GM10248 (cell line): ENCODE results near the gene MRNIP.

Experiments used
- CTCF ChIA-PET: fragments of 300-600 bp; sonication (Branson Sonifier 250); formaldehyde crosslinking; extraction: SDS; loops from one replicate; lab custom pipeline; 2021; ENCODE audit warnings: antibody characterized with exemption; lab: Yijun Ruan, JAX
- POLR2A ChIA-PET: fragments of 350-650 bp; sonication (Branson Sonifier 250); formaldehyde crosslinking; extraction: SDS; loops from one replicate; lab custom pipeline; 2020; ENCODE audit warnings: antibody characterized with exemption; lab: Yijun Ruan, JAX
- DNase-seq: peaks from one replicate; pipeline ENCODE4 v3.0.0; 2012; ENCODE audit errors: extremely low spot score
- TF ChIP-seq, protein P1 (sequence below): IDR thresholded peaks from 2 replicates; pipeline ENCODE4 v1.5.1; 2012; ENCODE audit warnings: mild to moderate bottlenecking, low read depth; ENCODE audit errors: extremely low read depth, missing control alignments, control extremely low read depth

Gene MRNIP

DNA sequence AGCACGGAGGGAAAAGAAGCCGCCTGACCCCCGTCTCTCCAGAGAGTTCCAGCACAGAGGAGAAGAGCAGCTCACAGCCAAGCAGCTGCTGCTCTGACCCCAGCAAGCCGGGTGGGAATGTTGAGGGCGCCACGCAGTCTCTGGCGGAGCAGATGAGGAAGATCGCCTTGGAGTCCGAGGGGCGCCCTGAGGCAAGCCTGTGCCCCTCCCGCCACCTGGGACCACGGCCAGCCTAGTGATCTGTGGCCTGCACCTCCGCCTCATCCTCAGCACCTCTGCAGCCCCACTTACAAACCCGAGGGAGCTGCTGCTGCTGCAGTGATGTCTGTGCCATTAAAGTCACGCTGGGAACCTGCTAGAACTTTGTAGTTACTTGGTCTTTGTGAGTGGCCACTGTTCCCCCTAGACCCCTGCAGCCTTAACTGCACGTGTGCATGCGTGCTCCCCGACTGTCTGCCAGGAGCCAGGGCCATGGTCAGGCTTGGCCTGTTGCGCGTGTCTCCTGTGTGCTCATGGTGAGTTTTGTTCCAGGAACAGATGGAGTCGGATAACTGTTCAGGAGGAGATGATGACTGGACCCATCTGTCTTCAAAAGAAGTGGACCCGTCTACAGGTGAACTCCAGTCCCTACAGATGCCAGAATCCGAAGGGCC lies 25.4 kb downstream of the MRNIP start:
- no peak for DNase-seq
- POLR2A ChIA-PET: interaction anchor here (0.8 to 3.6 kb wide), 3 partner anchors 11 to 209 kb away, joined by 3 to 13 read pairs (median 3); partner anchors contain the start of gene SQSTM1
- CTCF ChIA-PET: interaction anchor here (1.2 kb wide), 1 partner anchor 11 kb away, joined by 3 read pairs; no protein-coding TSS in a partner anchor
- TF ChIP-seq, protein P1, sequence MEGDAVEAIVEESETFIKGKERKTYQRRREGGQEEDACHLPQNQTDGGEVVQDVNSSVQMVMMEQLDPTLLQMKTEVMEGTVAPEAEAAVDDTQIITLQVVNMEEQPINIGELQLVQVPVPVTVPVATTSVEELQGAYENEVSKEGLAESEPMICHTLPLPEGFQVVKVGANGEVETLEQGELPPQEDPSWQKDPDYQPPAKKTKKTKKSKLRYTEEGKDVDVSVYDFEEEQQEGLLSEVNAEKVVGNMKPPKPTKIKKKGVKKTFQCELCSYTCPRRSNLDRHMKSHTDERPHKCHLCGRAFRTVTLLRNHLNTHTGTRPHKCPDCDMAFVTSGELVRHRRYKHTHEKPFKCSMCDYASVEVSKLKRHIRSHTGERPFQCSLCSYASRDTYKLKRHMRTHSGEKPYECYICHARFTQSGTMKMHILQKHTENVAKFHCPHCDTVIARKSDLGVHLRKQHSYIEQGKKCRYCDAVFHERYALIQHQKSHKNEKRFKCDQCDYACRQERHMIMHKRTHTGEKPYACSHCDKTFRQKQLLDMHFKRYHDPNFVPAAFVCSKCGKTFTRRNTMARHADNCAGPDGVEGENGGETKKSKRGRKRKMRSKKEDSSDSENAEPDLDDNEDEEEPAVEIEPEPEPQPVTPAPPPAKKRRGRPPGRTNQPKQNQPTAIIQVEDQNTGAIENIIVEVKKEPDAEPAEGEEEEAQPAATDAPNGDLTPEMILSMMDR: no peak

DNA sequence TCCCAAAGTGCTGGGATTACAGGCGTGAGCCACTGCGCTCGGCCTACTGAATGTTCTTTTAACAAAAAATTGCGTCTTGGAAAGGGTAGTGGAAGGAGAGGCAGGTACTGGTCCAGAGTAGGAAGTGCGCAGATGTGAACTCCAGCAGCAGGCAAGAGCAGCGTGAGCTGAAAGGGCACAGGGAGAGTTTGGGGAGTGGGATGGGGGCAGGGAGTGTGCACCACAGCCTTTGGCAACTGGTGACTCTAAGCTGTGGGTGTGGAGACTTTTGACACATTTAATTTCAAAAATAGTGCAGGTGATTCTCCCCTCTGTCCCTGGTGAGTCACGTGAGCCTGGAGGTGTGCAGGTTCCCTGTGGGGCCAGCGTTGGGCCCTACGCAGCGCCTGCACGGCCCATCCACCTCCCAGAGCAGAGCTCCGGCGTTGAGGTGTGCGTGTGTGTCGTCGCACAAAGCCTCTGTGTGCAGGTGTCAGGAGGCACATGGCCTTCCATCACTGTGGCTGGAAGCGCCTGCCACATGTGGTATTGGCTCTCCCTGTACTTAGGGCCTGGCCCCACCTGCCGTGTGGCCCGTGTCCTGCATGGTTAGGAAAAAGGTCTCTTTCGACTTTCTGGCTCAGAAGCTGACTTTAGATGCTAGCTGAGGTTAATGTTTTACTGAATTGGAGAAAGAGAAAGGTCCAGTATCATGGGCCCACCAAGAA lies 26.4 kb downstream of the MRNIP start:
- DNase-seq: no peak
- TF ChIP-seq, protein P1: no peak
- ChIA-PET CTCF (interaction anchor here (1.2 to 2.4 kb wide), 2 partner anchors 10 to 30 kb away, joined by 3 to 5 read pairs; no protein-coding TSS in a partner anchor), POLR2A (interaction anchor here (0.8 to 3.6 kb wide), 3 partner anchors 10 to 208 kb away, joined by 3 to 13 read pairs (median 5); partner anchors contain the start of gene SQSTM1)

DNA sequence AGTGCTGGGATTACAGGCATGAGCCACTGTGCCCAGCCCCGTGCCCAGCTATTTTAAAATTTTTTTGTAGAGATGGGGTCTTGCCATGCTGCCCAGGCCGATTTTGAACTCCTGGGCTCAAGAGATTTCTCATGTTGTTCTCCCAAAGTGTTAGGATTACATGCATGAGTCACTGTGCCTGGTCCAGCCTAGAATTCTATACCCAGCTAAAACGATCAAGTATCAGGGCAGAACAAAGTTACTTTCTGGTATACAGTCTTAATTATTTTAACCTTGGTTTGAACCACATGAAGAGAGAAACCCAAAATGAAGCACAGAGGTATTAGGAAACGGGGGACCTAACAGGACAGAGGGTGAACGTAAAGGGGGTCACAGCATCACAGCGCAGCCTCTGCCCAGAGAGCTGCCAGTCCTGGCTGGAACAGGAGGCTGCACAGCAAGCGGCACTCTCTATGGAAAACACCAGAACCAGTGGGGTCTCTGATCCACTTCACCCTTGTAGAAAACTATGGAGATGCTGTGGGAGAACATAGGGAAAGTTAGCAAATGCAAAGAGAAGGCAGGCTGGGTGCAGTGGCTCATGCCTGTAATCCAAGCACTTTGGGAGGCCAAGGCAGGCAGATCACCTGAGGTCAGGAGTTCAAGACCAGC lies 27.7 kb downstream of the MRNIP start:
- POLR2A ChIA-PET: interaction anchor here (1.2 to 3.6 kb wide), 3 partner anchors 9 to 59 kb away, joined by 3 to 13 read pairs (median 5); partner anchors contain the start of gene SQSTM1
- DNase-seq: no peak
- CTCF ChIA-PET: interaction anchor here (2.4 kb wide), 1 partner anchor 29 kb away, joined by 5 read pairs; no protein-coding TSS in a partner anchor
- TF ChIP-seq, protein P1: no peak

DNA sequence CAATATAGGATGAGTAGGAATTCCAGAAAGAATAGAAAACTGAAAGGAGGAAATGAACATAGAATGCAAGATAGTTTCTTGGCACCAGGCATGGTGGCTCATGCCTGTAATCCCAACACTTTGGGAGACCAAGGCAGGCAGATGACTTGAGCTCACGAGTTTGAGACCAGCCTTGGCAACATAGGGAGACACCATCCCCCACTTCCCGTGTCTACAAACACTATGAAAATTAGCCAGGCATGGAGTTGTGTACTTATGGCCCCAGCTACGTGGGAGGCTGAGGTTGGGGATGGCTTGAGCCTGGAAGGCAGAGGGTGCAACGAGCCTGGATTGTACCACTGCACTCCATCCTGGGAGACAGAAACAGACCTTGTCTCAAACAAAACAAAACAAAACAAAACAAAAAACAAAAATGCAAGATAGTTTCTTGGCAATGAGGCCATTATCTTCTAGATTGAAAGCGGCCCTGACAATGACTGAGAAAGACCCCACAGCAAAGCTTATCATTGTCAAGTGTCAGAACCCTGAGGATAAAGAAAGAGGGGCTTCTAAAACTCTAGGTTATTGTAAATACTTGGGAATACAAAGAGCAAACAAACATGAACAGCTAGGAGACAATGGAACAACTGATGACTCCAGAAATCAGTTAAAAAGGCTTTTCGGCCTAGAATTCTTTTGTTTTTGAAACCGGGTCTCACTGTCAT lies 28.7 kb downstream of the MRNIP start:
- TF ChIP-seq, protein P1: no peak
- POLR2A ChIA-PET: interaction anchor here (1.2 to 3.6 kb wide), 3 partner anchors 8 to 10 kb away, joined by 4 to 13 read pairs (median 5); partner anchors contain the start of gene SQSTM1

DNA sequence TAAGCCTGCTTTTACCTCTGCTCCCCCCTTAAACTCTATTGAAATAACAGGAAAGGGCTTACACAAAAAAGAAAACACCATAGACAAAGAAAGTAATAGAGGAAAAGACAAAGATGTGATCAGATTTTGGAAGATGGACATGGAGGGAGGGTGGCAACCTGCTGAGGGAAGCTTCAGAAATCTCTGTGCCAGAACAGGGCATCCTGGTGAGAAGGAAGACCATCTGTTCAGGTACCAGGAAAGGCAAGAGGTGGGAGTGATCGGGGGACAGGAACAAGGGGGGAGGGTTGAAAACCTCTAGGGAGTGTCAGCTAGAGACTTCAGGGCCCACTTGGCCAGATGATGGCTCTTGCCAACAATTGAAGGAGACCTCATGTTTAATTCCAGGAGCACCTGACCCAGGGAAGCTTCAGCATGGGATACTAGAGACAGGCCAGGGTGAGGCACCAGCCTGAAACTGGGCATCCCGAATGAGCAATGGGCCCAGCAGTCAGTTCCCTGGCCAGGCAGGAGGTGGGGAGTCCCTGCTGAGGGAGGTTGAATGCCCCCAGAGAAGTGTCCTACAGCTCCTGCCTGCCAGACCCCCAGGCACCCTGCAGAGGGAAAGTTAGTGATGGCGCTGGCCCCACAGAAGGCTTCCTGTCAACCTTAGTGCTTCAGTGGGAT lies 29.7 kb downstream of the MRNIP start:
- ChIA-PET CTCF (interaction anchor here (1.0 to 1.2 kb wide), 2 partner anchors 32 to 67 kb away, joined by 3 read pairs; no protein-coding TSS in a partner anchor), POLR2A (no interaction called here)
- TF ChIP-seq, protein P1: no peak
- DNase-seq: no peak

More for the DNA sequence above, 28.7 kb downstream of the MRNIP start:
- DNase-seq: no peak
- CTCF ChIA-PET: interaction anchor here (2.4 kb wide), 1 partner anchor 28 kb away, joined by 5 read pairs; no protein-coding TSS in a partner anchor
